HG03159 (cell line): ENCODE measurements around the gene C1orf198.

Experiments used
- ATAC-seq: cut with Tn5 transposase; IDR thresholded peaks from one replicate; pipeline ENCODE4 v1.9.1; 2021; ENCODE audit warnings: mild to moderate bottlenecking, moderate library complexity; ENCODE audit not compliant: unreplicated experiment

The C1orf198 gene

DNA sequence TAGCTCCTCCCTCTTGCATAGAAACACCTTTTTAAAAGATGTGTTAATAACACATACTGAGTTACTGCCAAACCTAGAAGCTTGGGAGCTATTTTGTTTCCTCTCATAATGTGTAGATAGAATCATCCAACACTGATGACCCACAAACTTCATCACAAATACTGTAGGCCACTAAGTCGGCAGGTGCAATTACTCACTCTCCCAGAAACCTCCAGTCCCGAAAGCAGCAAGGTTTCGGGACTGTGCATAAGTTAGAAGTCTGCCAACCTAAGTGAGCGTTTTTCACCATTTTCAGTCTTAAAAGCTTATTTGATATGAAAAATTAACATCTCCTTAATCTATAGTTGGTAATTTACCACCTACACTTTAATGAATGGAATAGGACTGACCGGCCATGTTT, 32.0 kb downstream of the C1orf198 start:
- ATAC-seq = no peak

DNA sequence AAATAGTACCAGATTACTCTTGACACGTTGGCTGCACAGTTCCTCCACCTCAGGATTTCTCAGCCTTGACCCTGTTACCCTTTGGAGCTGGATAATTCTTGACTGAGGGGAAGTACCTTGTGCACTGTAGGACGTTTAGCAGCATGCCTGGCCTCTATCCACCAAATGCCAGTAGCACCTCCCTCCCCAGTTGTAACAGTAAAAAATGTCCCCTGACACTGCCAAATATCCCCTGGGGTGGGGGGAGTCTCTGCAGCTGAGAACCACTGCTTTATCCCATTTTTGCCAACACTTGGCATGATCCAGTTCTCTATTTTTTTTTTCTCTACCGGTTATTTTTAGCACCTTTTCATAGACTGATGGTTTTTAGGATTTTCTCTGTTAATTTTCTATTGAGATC, 34.0 kb downstream of the C1orf198 start:
- no peak for ATAC-seq

DNA sequence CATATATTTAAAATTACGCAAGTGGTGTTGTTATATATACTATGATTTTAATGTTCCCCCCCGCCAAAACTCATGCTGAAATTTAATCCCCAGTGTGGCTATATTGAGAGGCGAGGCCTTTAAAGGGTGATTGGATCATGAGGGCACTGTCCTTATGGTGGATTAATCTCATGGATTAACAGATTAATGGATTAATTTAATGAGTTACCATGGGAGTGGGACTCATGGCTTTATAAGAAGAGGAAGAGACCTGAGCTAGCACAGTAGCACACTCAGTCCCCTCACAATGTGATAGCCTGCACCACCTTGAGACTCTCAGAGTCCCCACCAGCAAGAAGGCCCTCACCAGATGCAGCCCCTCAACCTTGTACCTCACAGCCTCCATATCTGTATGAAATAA, 34.8 kb downstream of the C1orf198 start:
- ATAC-seq = no peak

DNA sequence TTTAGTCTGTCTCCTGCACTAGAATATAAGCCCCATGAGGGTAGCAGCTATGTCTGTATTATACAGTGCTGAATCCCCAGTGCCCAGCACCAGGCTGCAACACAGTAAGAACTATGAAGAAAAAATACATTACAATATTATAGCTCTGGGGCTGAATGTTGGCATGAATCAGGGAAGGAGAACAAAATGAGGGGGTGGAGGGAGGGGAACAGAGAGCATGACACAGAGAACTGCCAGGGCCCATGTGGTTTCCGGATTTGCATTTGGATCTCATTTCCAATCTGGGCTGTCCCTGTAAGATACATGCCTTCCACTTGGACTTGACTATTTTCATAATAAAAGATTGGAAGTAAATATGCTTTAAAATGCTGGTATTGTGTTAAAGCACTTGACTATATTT, 35.8 kb downstream of the C1orf198 start:
- ATAC-seq = no peak

DNA sequence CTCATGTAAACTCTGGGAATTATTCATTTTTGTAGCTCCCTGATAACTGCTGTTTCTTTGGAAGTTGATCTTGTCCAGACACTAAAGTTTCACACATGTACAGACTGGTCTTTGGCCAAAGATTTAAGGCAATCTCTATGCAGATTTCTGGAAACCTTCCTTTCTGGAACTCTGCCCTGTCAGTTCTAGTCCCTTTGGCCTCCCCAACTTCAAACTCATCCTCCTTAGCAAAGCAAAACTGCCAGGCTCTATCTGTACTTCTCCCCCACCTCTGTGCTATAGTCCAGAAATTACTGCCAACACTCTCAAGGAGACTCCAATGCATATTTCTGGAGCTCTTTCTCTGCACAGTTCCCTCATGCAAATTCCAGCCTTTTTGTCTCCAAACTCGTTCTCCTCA, 36.5 kb downstream of the C1orf198 start:
- ATAC-seq = no peak

DNA sequence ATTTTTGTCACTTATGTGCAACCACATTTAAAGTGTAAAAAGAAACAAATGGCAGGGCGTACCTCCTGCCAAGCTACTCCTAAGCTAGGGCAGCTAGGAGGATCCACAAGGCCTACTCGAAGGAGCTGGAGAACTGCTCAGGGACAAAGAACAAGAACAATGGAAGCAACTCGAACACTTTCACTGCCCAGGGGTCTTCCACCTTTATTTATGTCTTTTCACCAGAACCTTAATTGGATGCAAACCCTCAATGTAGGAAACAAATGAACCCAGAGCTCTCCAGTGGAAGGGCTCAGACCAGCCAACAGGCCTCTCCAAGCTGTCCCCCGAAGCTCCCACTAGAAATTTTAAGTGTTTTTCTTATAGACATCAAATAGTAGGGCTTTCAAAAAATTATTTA, 39.9 kb downstream of the C1orf198 start:
- no peak for ATAC-seq

DNA sequence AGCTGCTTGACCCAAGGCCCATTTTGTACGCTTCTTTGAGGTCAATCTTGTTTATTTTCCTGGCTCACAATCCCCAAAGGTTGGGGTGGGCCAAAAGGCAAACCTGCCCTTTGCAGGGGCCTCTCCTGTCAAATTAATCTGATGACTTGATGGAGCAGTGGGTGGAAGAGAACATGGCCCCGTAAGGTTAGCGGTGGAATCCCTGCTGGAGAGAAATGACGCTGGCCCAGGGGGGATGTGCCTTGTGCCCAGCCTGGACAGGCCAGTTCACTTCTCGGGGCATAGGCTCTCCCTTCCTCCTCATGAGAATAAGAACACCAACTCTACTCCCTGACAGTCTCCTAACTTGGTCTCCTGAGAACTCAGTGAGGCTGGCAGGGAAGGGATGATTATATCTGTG, 40.5 kb downstream of the C1orf198 start:
- ATAC-seq = no peak

DNA sequence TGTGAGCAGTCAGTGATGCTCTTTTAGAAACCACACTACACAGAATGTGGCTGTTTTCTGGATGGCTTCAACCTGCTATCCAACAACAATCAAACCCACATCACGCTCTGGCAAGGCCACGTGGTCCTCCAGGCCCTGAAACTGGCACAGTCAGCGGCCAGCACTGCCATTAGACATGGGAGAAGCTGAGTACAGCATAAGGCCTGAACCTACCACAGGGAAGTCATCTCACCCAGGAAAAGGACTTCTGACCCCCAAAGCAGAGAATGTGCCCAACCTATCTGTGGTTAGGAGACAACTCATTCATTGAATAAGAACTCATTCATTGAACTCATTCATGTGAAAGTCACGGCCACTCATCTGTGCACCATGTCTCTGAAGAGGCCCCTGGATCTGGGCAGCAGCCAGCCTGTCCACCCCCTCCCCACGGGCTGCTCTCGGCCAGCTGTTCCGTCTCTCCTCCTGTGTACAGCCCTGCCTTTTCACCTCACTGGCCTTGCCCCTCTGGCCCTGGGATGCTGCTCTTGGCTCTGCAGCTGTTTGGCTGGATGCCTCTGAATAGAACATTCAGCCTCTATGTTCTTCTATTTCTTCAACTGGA, 41.1 kb downstream of the C1orf198 start:
- ATAC-seq = no peak

DNA sequence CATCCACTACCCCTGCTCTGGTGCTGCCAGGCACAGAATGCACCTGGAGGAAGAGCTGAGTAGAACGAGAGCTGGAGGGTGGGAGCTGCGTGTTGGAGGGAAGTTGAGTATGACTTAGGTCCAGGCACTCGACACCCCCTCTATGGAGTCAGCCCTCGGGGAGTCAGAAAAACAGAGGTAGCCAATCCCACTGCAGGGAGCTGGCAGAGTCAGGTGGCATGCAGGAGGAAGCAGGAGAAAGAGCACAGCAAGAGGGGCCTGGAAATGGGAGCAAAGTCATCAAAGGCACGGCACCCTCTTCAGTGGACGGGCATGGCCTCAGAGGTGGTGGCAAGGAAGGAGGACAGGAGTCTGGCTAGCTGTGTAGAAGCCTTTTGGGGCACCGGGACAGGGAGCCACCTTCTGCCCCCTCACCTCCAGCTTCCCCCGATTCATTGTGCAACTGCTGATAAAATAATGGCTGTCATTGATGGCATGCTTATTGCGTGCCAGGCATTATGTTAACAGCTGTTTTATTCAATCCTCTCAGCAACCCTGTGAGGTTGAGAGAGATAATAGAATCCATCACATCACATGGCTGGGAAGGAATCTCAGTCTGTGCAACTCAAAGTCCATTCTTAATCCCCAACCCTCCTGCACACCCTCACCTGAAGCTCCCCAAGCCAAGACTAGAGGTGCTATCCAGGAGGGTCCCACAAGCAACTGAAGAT, 42.0 kb downstream of the C1orf198 start:
- ATAC-seq = no peak

DNA sequence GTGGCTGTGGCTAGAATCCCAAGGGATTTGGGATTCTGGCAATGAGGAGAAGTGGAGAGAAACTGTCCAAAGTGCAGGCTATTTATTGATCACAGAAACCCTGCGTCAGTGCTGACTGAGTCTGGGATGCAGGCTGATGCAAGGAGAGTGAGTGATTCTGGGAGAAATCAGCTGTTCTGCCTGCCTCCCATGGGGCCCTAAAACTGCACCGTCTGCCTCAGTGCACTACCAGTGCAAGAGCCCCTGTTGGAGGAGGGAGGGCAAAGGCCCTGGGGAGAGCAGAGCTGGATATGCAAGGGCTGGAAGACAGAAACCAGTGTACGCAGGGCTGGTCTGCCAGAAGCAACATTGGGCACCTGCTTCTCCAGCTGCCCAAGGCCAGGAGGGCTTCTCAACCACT, 42.6 kb downstream of the C1orf198 start:
- ATAC-seq = no peak

DNA sequence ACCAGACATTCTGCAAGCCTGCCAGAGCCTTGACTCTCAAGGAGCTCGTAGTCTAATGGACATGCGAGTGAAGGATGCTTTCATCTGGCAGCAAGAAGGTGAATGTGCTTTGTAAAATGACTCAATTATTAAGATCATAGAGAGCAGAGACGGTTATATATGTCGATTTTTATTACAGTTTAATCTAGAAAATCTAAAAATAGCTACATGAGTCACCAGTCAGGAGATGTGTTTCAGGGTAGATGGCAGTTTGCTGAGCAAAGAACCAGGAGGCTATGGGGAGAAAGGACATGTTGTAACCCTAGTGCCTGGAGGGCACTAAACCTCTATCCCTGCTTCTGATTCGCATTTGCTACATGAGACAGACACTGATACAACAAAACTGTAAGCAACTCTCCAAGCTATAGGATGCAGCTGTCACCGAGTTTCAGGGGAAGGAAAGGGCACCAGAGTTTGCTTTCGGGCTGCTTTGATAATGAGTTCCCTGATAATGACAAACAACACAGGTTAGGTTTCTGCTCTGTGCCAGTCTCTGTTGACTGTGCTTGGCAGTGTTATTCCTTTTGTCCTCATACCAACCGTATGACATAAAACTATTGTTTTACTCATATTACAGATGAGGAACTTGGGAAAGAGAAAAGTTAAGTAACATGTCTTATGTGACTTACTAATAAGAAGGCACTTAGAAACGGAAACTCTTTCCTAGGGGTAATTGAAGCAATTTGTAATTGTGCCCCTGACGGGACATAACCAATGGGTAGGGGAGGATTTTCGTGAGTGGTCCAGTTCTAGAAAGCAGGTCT, 43.2 kb downstream of the C1orf198 start:
- ATAC-seq = no peak

DNA sequence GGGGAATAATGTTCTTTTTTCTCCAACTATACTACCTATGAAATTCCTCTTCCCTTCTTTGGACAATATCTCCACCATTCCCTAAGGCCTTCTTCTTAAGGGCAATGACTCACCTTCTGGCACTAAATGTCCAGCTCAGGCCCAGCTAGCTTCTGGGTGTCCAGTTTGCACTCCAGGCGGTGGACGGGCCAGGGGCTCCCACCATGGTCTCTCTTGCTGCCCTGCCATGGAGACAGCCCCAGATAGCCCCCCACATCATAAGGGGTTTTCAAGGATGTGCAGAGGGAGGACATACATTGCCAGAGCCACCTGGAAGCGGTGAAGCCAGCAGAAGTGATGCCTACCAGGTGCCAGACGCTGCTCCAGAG, 43.8 kb downstream of the C1orf198 start:
- ATAC-seq = no peak

DNA sequence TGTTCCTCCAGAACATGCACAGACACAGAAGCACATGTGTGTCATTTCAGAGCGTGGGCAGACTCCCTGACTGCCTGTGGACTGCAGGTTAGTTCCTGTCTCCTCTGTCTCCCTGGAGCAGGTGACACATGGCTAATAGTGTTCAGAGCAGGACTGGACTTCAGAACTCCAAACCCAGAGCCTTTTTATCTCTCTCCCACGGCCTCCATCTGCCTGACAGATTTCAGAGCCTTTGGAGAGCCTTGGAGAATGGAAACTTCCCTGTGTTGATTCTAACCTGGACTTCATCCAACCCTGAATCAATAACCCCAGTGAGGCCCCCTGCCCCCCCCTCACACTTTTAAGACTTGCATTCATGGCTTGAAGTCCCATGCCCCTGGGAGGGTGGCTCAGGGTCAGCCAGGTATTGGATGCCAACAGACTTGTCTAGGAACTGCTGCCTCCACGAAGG, 44.4 kb downstream of the C1orf198 start:
- no peak for ATAC-seq

DNA sequence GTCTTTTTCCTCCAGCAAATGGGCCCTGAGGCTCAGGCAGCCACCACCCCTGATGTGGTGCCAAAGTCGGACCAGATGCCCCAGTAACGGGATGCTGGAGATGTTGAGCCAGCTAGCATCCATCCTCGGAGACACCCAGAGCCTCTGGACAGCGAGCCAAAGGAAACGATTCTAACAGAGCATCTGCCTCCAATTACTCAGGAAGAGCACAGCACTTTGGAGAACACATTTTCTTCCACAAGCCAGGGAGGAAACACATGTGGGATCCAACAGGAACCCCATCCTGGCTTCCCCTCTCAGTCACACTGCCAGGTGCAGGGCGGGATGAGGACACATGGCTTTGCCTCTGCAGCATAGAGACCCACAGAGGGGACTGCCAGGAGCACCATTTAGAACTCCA, 44.9 kb downstream of the C1orf198 start:
- no peak for ATAC-seq

DNA sequence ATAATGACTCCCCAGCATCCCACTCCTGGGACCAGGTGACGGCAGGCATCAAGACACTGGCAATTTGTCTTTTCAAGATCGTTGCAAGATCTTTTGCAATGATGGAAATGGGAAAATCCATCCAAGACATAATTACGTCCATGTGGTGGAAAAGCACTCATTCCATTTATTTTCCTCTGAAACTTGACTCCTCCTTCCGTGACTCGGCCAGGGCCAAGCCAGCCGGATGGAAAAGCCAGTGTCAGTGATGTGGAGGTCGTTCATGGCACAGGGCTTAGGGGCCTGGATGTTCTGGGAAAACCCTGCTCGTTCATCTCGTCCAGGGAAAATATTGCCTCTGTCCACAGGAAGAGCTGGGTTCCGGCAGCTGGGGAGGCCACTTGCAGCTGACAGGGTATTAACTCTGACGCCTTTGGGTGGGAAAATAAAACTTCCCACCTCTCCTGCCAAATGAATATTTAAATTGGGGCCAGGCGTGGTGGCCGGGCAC, 46.2 kb downstream of the C1orf198 start:
- ATAC-seq = no peak

DNA sequence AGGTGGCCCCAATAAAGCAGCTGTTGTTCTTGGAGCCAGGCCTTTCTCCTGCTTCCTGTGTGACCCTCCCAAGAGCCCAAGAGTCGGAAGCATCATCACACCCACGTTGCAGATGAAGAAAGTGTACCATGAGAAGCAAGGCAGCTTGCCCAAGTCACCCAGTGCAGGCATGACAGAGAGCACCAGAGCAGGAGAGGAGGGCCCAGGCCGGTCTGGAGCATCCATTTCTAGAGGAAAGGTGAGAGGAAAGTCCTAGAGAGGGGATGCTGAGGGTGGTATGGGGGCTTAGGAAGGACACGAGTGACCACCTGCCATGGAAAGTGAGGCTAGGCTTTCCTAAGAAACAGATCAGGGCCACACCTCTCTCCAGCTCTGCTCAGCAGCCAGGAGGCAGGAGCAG, 47.0 kb downstream of the C1orf198 start:
- ATAC-seq = no peak

DNA sequence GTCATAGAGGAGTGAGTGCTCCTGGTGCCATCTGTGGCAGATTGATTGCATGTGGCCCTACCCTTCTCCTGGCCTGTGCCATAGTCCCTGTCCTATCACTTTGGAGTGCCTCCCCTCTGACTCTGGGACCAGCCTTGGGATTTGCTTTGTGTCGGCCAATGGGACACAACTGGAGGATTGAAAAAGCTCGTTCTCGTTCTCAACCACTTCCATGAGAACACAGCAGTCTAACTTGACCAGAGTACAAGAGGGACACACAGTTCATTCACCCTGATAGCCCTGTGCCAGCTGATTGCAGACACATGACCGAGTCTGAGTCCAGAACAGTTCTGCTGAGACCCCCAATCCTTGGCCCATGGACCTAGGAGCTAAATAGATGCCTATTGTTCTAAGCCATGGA, 47.8 kb downstream of the C1orf198 start:
- no peak for ATAC-seq

DNA sequence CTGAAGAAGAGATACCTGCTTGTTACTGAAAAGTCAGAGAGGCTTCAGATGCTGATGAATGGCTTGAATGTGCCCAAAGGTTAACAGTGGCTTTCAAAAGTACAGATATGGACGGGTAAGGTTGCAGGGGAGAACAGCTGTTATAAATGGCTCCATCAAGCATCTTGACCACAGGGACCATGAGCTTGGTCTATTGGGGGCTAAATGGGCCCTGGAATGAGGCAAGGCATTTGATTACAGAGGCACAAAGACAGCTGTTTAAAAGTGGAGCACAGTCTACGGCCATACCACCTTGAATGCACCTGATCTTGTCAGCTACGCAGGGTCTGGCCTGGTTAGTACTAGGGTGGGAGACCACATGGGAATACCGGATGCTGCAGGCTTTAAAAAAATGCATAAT, 48.3 kb downstream of the C1orf198 start:
- no peak for ATAC-seq

DNA sequence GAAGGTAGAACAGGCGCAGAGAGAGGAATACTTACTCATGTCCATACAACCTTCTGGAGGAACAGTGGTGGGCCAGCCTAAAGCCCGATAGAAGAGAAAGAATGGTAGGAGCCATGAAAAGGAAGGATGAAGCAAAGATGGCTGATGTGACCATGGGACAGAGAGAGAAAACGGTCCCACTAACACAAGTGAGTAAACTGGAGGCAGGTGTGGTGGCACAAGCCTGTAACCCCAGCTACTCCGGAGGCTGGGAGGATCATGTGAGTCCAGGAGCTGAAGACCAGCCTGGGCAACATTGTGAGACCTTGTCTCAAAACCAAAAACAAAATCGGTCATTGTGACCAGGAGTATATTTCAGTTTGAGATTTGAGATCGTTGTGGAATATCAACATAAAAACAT, 49.4 kb downstream of the C1orf198 start:
- no peak for ATAC-seq

DNA sequence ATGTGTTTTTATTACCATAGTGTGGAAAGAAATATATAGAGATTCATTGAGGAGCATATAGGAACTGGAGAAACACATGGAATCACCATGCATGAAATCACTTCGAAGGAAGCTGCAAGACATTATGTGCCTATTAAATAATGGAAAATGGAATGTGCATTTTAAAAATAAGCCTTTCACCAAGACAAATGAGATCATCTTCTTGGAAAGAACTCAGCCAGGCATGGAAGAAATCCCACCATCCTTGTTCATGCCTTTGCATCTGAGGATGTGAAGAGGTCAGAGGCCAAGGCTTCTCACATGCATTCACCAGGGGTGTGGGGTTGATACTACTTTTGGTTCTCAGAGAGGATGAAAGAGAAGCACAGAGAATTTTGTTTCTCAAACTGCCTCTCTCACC, 50.0 kb downstream of the C1orf198 start:
- ATAC-seq = no peak

DNA sequence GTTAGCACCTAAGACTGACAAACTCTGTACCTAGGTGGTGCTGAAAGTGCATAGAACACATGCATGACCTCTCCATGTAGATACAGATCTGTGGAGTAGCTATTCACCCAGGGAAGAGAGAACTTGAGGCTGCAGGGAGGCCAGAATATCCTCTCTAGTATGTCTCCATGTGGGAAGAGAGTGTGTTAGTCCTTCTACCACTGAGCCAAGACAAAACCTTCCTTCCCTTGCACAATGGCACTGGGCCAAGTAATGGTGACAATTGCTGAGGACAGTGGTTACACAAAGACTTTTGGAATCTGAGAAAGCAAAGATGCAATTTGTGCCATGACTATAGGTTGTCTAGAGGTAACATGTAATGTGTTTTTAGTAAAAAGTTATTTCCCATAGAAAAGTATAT, 52.3 kb downstream of the C1orf198 start:
- ATAC-seq = no peak
